Gastroesophageal sphincter (tissue), 4 donors: ENCODE data around the gene C20orf202. TPM values are rescaled to one million over a fixed set of nuclear protein-coding genes. Genes with fewer than 3 reads are reported as not detected.

Experiments used
- ATAC-seq: fragments of 150-250 bp; one replicate; pipeline ENCODE4 v1.9.1; 2016; ENCODE audit warnings: mild to moderate bottlenecking, moderate library complexity
- H3K27ac ChIP-seq, 4 donors: fragments of 200-600 bp; sonication (generic) in 3 of 4; 1 replicate in 3 of 4; 2 replicates in 1 of 4; pipeline ENCODE4 v1.5.1; 2016 to 2019
- H3K27me3 ChIP-seq: fragments of 200-600 bp; sonication (generic); one replicate; pipeline ENCODE4 v1.5.1; 2019
- H3K36me3 ChIP-seq, 2 donors: fragments of 200-600 bp; sonication (generic); one replicate each; pipeline ENCODE4 v1.5.1; 2019; ENCODE audit warnings: control low read depth in 1 of 2
- H3K4me1 ChIP-seq, 3 donors: fragments of 200-600 bp; sonication (generic); 1 replicate in 2 of 3; 2 replicates in 1 of 3; pipeline ENCODE4 v1.5.1; 2016 to 2019; ENCODE audit warnings: control low read depth in 2 of 3
- H3K4me3 ChIP-seq, 2 donors: fragments of 200-600 bp; sonication (generic); one replicate each; pipeline ENCODE4 v1.5.1; 2019; ENCODE audit warnings: mild to moderate bottlenecking in 1 of 2, moderate library complexity in 1 of 2
- H3K9me3 ChIP-seq, 3 donors: fragments of 200-600 bp; sonication (generic); one replicate each; pipeline ENCODE4 v1.5.1; 2017 to 2019; ENCODE audit warnings: control low read depth in 2 of 3
- EP300 ChIP-seq: sonication (generic); formaldehyde crosslinking; IDR thresholded peaks from one replicate; pipeline ENCODE4 v1.6.1; 2017; ENCODE audit warnings: antibody characterized with exemption, mild to moderate bottlenecking
- POLR2A ChIP-seq, 2 donors: fragments of 450-650 bp; IDR thresholded peaks; one replicate each; pipeline ENCODE4 v1.6.1; 2017; ENCODE audit warnings: antibody characterized with exemption in 2 of 2, mild to moderate bottlenecking in 2 of 2, moderate library complexity in 1 of 2
- POLR2AphosphoS5 ChIP-seq: sonication (generic); formaldehyde crosslinking; IDR thresholded peaks from one replicate; pipeline ENCODE4 v1.6.1; 2017; ENCODE audit warnings: antibody characterized with exemption
- WGBS, 2 donors: methylation state at CpG; one replicate each; pipeline ENCODE4 v1.1.5; 2018; ENCODE audit warnings: low coverage in 1 of 2; 5-methylcytosine and 5-hydroxymethylcytosine counted together
- total RNA-seq, 4 donors: library from RNA; depleted of rRNA; stranded (reverse); fragments of >200 nt; gene quantifications; one replicate each; pipeline ENCODE4 v1.1.0, GENCODE V29; 2016
- TF ChIP-seq, protein P1 (sequence below), 4 experiments: fragments of 200-600 bp in 2 of 4; fragments of 450-650 bp in 2 of 4; sonication (generic) in 1 of 4; IDR thresholded peaks; one replicate each; pipeline ENCODE4 v1.5.1; 2017 to 2019; ENCODE audit warnings: antibody characterized with exemption in 4 of 4, mild to moderate bottlenecking in 2 of 4, moderate library complexity in 2 of 4

Gene C20orf202
- total RNA-seq, 4 donors from 2014 or later: 0.27 to 1.3 (median 0.62) TPM; not detected in 1

DNA sequence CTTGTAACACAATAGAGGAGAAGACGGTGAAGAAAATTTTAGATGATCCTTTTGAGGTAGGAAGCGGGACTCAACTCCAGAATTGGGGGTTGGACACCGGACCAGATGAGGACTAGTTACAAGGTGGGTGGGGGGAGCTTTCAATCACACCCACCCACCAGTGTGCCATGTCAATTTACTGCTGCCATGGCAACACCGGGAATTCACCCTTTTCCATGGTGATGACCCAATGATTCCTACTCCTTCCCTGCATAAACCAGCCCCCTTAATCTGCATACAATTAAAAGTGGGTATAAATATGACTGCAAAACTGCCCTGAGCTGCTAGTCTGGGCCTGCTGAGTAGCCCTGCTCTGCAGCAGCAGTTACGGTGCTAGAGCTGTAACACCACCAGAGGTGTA lies 37.3 kb downstream of the C20orf202 start:
- H3K9me3 ChIP-seq: no peaks in the 10 kb centered on the region
- TF ChIP-seq EP300 (no peak), POLR2A (IDR thresholded peaks at IDR 0.05) (no peak), POLR2AphosphoS5 (no peak)
- TF ChIP-seq, protein P1, sequence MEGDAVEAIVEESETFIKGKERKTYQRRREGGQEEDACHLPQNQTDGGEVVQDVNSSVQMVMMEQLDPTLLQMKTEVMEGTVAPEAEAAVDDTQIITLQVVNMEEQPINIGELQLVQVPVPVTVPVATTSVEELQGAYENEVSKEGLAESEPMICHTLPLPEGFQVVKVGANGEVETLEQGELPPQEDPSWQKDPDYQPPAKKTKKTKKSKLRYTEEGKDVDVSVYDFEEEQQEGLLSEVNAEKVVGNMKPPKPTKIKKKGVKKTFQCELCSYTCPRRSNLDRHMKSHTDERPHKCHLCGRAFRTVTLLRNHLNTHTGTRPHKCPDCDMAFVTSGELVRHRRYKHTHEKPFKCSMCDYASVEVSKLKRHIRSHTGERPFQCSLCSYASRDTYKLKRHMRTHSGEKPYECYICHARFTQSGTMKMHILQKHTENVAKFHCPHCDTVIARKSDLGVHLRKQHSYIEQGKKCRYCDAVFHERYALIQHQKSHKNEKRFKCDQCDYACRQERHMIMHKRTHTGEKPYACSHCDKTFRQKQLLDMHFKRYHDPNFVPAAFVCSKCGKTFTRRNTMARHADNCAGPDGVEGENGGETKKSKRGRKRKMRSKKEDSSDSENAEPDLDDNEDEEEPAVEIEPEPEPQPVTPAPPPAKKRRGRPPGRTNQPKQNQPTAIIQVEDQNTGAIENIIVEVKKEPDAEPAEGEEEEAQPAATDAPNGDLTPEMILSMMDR (IDR thresholded peaks at IDR 0.05): no peak
- H3K4me3 ChIP-seq: no peak overlapping the region
- H3K36me3 ChIP-seq: no peaks in the 10 kb centered on the region
- 76 to 87% methylated on average over 3 to 5 of the region's 5 CpGs for WGBS, 2 donors
- H3K27me3 ChIP-seq: peaks cover 44% of the 10 kb centered on the region
- no peak overlapping the region for H3K27ac ChIP-seq
- no peaks in the 10 kb centered on the region for H3K4me1 ChIP-seq
- ATAC-seq: no peak

DNA sequence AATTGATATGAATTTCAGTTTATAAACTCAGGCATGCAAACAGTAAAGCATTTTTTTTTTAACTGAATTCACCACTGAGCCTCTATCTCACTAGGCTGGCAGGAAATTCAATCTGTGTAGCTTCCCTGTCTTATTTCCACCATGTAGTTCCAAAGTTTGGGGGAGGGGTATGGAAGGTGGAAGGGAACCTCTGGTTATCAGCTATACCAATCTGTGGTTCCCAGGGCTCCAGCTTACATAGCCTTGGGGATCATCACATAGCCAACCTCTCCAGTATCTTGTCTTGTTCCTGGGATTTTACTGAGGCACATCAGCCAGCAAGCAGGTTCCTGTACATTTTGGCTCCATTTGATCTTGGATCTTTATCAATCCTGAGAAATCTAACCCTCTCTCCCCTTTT lies 38.2 kb downstream of the C20orf202 start:
- no peak overlapping the region for H3K4me3 ChIP-seq
- H3K36me3 ChIP-seq: no peaks in the 10 kb centered on the region
- no peak for ATAC-seq
- peaks cover 34% of the 10 kb centered on the region for H3K27me3 ChIP-seq
- no peaks in the 10 kb centered on the region for H3K4me1 ChIP-seq
- no peaks in the 10 kb centered on the region for H3K9me3 ChIP-seq
- no peak overlapping the region for H3K27ac ChIP-seq
- TF ChIP-seq, protein P1 (IDR thresholded peaks at IDR 0.05): no peak
- no peak for TF ChIP-seq EP300
- TF ChIP-seq POLR2A (IDR thresholded peaks at IDR 0.05): no peak
- TF ChIP-seq POLR2AphosphoS5: no peak

DNA sequence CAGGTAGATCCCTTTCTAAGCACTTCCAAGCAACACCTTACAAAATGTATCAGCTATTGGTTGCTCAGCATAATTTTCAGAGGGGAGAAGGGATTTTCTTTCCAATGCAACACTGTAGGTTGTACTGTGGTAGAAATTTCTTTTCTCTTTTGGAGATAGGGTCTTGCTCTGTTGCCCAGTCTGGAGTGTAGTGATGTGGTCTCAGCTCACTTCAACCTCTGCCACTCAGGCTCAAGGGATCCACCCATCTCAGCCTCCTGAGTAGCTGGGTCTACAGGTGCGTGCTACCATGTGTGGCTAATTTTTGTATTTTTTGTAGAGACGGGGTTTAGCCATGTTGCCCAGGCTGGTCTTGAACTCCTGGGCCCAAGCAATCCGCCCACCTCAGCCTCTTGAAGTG lies 38.8 kb downstream of the C20orf202 start:
- Histone ChIP-seq H3K4me3 (no peak overlapping the region), H3K9me3 (no peaks in the 10 kb centered on the region), H3K36me3 (no peaks in the 10 kb centered on the region), H3K4me1 (no peaks in the 10 kb centered on the region), H3K27me3 (peaks cover 32% of the 10 kb centered on the region), H3K27ac (no peak overlapping the region)
- ATAC-seq: no peak
- 61 to 100% methylated on average over 1 to 3 of the region's 3 CpGs for WGBS, 2 donors
- TF ChIP-seq POLR2A (IDR thresholded peaks at IDR 0.05) (no peak), EP300 (no peak), POLR2AphosphoS5 (no peak)
- TF ChIP-seq, protein P1 (IDR thresholded peaks at IDR 0.05): no peak

DNA sequence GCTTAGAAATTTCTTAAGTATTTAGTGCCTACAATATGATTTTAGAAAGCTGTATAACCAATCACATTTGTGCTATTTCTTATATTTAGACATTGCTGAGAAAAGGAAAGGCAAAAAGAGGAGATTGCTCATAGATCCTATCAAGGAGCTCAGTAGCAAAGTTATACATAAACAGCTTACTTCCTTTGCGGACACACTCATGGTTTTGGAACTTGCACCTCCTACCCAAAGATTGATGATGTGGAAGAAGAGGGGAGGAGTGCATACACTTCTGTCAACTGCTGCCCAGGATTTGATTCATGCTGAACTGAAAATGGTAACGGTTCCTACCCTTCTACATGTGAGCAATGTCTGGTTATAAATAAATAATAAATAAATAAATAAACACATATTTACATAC lies 39.3 kb downstream of the C20orf202 start:
- TF ChIP-seq, protein P1 (IDR thresholded peaks at IDR 0.05): no peak
- TF ChIP-seq EP300: no peak
- no peak for TF ChIP-seq POLR2A (IDR thresholded peaks at IDR 0.05)
- no peak for TF ChIP-seq POLR2AphosphoS5
- no peak overlapping the region for H3K4me3 ChIP-seq
- H3K27me3 ChIP-seq: peaks cover 32% of the 10 kb centered on the region
- no peaks in the 10 kb centered on the region for H3K4me1 ChIP-seq
- H3K36me3 ChIP-seq: no peaks in the 10 kb centered on the region
- H3K27ac ChIP-seq: no peak overlapping the region
- ATAC-seq: no peak
- 0 to 23% methylated on average over 2 of the region's 2 CpGs for WGBS, 2 donors
- H3K9me3 ChIP-seq: no peaks in the 10 kb centered on the region

DNA sequence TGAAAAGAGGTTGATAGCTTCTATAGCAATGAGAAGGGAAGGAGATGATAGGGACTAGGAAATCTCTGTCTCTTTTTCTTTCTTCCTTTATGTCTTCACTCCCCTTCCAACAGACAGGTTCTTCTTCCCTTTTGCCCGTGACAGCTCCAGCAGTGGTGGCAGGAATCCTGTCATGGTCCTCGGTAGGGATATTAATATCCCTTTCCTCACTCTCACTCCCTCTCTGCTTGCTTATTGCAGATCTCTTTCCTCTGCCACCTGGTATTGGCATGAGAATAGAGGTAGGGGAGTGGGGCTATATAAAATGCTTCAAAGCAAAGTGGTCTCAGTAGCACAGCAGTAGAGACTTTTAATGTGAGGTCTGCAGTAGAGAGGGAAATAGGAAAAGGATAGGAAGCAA lies 42.3 kb downstream of the C20orf202 start:
- Histone ChIP-seq H3K27me3 (peaks cover 20% of the 10 kb centered on the region), H3K36me3 (no peaks in the 10 kb centered on the region), H3K9me3 (no peaks in the 10 kb centered on the region), H3K4me1 (no peaks in the 10 kb centered on the region), H3K27ac (no peak overlapping the region), H3K4me3 (no peak overlapping the region)
- 26 to 40% methylated on average over 1 to 2 of the region's 2 CpGs for WGBS, 2 donors
- TF ChIP-seq POLR2AphosphoS5: no peak
- no peak for TF ChIP-seq EP300
- TF ChIP-seq, protein P1 (IDR thresholded peaks at IDR 0.05): no peak
- no peak for TF ChIP-seq POLR2A (IDR thresholded peaks at IDR 0.05)
- ATAC-seq: no peak
